SK-N-SH (cell line): ENCODE data around the gene RASAL2. TPM values are rescaled to one million over a fixed set of nuclear protein-coding genes. Genes with fewer than 3 reads are reported as not detected.
"Not testable (repeated sequence)": the region's sequence is repeated elsewhere in the genome, so short reads cannot be mapped to it uniquely, and the experiment has no call there.

Experiments
- CTCF ChIA-PET: fragments of 300-600, 350-600 bp; formaldehyde crosslinking; extraction: SDS; loops from one replicate; lab custom pipeline; 2021; lab: Yijun Ruan, JAX
- POLR2A ChIA-PET: fragments of 350-600 bp; sonication (Branson Sonifier 250); formaldehyde crosslinking; extraction: SDS; loops from one replicate; lab custom pipeline; 2020; ENCODE audit warnings: antibody characterized with exemption, inconsistent platforms; lab: Yijun Ruan, JAX
- DNase-seq: peaks from one replicate; pipeline ENCODE4 v3.0.0; 2012
- H2AFZ ChIP-seq: fragments of 200-600 bp; sonication (generic); 2 replicates; pipeline ENCODE4 v1.8.1; 2016; ENCODE audit warnings: antibody characterized with exemption, mild to moderate bottlenecking, low read depth
- H3F3A ChIP-seq: fragments of 200-600 bp; sonication (generic); replicated peaks from 2 replicates; pipeline ENCODE3; 2016; ENCODE audit warnings: antibody characterized with exemption, mild to moderate bottlenecking; ENCODE audit not compliant: insufficient read depth
- H3K27ac ChIP-seq, 2 experiments: fragments of 200-500 bp in 1 of 2; fragments of 200-600 bp in 1 of 2; sonication (Bioruptor generic) in 1 of 2; sonication (generic), shearing (Covaris generic) in 1 of 2; 2 replicates each; pipeline versions ENCODE4 v1.5.1 to v1.6.1; 2014 to 2016; ENCODE audit warnings: low read depth in 2 of 2, inconsistent platforms in 1 of 2, low read length in 1 of 2, mild to moderate bottlenecking in 1 of 2, mixed read lengths in 1 of 2
- H3K27me3 ChIP-seq: fragments of 200-600 bp; sonication (generic), shearing (Covaris generic); 2 replicates; pipeline ENCODE4 v1.6.1; 2016; ENCODE audit warnings: mixed run types; ENCODE audit not compliant: insufficient read depth
- H3K36me3 ChIP-seq, 2 experiments: fragments of 200-500 bp in 1 of 2; fragments of 200-600 bp in 1 of 2; sonication (Bioruptor generic) in 1 of 2; sonication (generic) in 1 of 2; replicated peaks in 1 of 2; 2 replicates each; pipeline versions ENCODE3 to v1.5.1; 2014 to 2016; ENCODE audit warnings: low read length in 1 of 2, mild to moderate bottlenecking in 1 of 2; ENCODE audit not compliant: insufficient read depth in 2 of 2, control insufficient read depth in 1 of 2
- H3K4me1 ChIP-seq, 2 experiments: fragments of 200-500 bp in 1 of 2; fragments of 200-600 bp in 1 of 2; sonication (Bioruptor generic) in 1 of 2; sonication (generic), shearing (Covaris generic) in 1 of 2; 2 replicates each; pipeline versions ENCODE4 v1.5.1 to v1.6.1; 2014 to 2016; ENCODE audit warnings: low read depth in 1 of 2, low read length in 1 of 2, mixed run types in 1 of 2; ENCODE audit not compliant: insufficient read depth in 2 of 2, control insufficient read depth in 1 of 2
- H3K4me2 ChIP-seq: fragments of 200-600 bp; sonication (generic), shearing (Covaris generic); 2 replicates; pipeline ENCODE4 v1.6.1; 2017; ENCODE audit warnings: mixed run types
- H3K4me3 ChIP-seq, 2 experiments: fragments of 200-500 bp in 1 of 2; fragments of 200-600 bp in 1 of 2; sonication (Bioruptor generic) in 1 of 2; sonication (generic), shearing (Covaris generic) in 1 of 2; 2 replicates each; pipeline versions ENCODE4 v1.5.1 to v1.8.1; 2014 to 2016; ENCODE audit warnings: low read depth in 2 of 2, inconsistent platforms in 1 of 2, low read length in 1 of 2, mild to moderate bottlenecking in 1 of 2, mixed read lengths in 1 of 2, moderate library complexity in 1 of 2
- H3K79me2 ChIP-seq: fragments of 200-600 bp; sonication (generic); 2 replicates; pipeline ENCODE4 v1.8.1; 2017; ENCODE audit warnings: mild to moderate bottlenecking; ENCODE audit not compliant: insufficient read depth
- H3K9ac ChIP-seq: fragments of 200-600 bp; sonication (generic); 2 replicates; pipeline ENCODE4 v1.6.1; 2017; ENCODE audit warnings: mixed run types
- H3K9me2 ChIP-seq: fragments of 200-600 bp; sonication (generic); 2 replicates; pipeline ENCODE4 v1.6.1; 2017; ENCODE audit warnings: mixed run types
- H3K9me3 ChIP-seq: fragments of 200-600 bp; sonication (generic); 2 replicates; pipeline ENCODE4 v1.6.1; 2017; ENCODE audit warnings: mixed run types, mild to moderate bottlenecking, moderate library complexity
- H4K20me1 ChIP-seq: fragments of 200-600 bp; sonication (generic); 2 replicates; pipeline ENCODE4 v1.6.1; 2017; ENCODE audit warnings: mild to moderate bottlenecking, mixed run types; ENCODE audit not compliant: insufficient read depth
- EZH2phosphoT487 ChIP-seq: fragments of 200-600 bp; sonication (generic); IDR thresholded peaks from 2 replicates; pipeline ENCODE4 v1.6.1; 2017; ENCODE audit warnings: low read depth, mixed run types, mild to moderate bottlenecking, antibody characterized with exemption, moderate library complexity, borderline replicate concordance
- FOSL2 ChIP-seq: IDR thresholded peaks from 2 replicates; pipeline ENCODE4 v1.4.0; 2012; ENCODE audit warnings: low read depth, mild to moderate bottlenecking, moderate library complexity, borderline replicate concordance
- FOXM1 ChIP-seq: IDR thresholded peaks from 2 replicates; pipeline ENCODE4 v1.4.0; 2012; ENCODE audit warnings: low read depth, mild to moderate bottlenecking
- MXI1 ChIP-seq: IDR thresholded peaks from 2 replicates; pipeline ENCODE4 v1.6.1; 2012; ENCODE audit warnings: mild to moderate bottlenecking, low read depth, low read length, improper control_type of control experiment
- NFIC ChIP-seq: IDR thresholded peaks from 2 replicates; pipeline ENCODE4 v1.4.0; 2012; ENCODE audit warnings: borderline replicate concordance
- RAD21 ChIP-seq: IDR thresholded peaks from 2 replicates; pipeline ENCODE4 v1.6.1; 2012; ENCODE audit warnings: mild to moderate bottlenecking, low read length
- RFX5 ChIP-seq: IDR thresholded peaks from 2 replicates; pipeline ENCODE4 v1.6.1; 2012; ENCODE audit warnings: mild to moderate bottlenecking, improper control_type of control experiment, low read length
- SMC3 ChIP-seq: IDR thresholded peaks from 2 replicates; pipeline ENCODE4 v1.6.1; 2012; ENCODE audit warnings: low read depth, low read length, improper control_type of control experiment
- TAF1 ChIP-seq: IDR thresholded peaks from 2 replicates; pipeline ENCODE4 v1.6.1; 2012; ENCODE audit warnings: low read depth, mild to moderate bottlenecking, low read length, moderate library complexity, borderline replicate concordance
- TEAD4 ChIP-seq: IDR thresholded peaks from 2 replicates; pipeline ENCODE4 v1.4.0; 2012; ENCODE audit warnings: mild to moderate bottlenecking, borderline replicate concordance; ENCODE audit not compliant: insufficient read depth
- WGBS: methylation state at CpG from one replicate; pipeline ENCODE4 v1.1.6; 2017; ENCODE audit warnings: low lambda C conversion rate; 5-methylcytosine and 5-hydroxymethylcytosine counted together
- polyA plus RNA-seq, 3 experiments: library from polyadenylated mRNA; depleted of rRNA; stranded (reverse); fragments of >200 nt; gene quantifications; 2 replicates each; pipeline ENCODE4 v1.2.3, GENCODE V29; 2012
- TF ChIP-seq, protein P1 (sequence below): fragments of 150-350 bp; IDR thresholded peaks from 2 replicates; pipeline ENCODE4 v1.6.1; 2017; ENCODE audit warnings: antibody characterized with exemption, low read length, low read depth, borderline replicate concordance

RASAL2 gene
- polyA plus RNA-seq, 1 of the 3 experiments (the other 2 are of a cell fraction) = 6.9 TPM

- ChIA-PET POLR2A (no interaction called here), CTCF (interaction anchor here (0.8 kb wide), 1 partner anchor 161 kb away, joined by 3 read pairs; no protein-coding TSS in a partner anchor)
- 54% methylated on average over 3 of the region's 3 CpGs for WGBS
- Histone ChIP-seq H3K9ac (peak overlapping the region; percentile 45; the same call in 1 of the 2 replicates), H3K9me3 (no peaks in the 10 kb centered on the region), H3K27me3 (no peaks in the 10 kb centered on the region), H3K36me3 (no peaks in the 10 kb centered on the region), H2AFZ (peak overlapping the region; percentile 20; the same call in 1 of the 2 replicates), H3K79me2 (peaks cover 59% of the 10 kb centered on the region), H3K27ac (peak overlapping the region in 1 of 2 experiments; percentile 88; a peak in 2 of 4 replicates), H3K4me2 (peak overlapping the region; percentile 51), H3K4me3 (no peak overlapping the region), H3K4me1 (no peaks in the 10 kb centered on the region; a peak in 1 of 4 replicates), H4K20me1 (no peaks in the 10 kb centered on the region), H3F3A (peaks cover 24% of the 10 kb centered on the region), H3K9me2 (no peaks in the 10 kb centered on the region)
- no peak for TF ChIP-seq TAF1
- no peak for TF ChIP-seq RFX5
- TF ChIP-seq, protein P1, sequence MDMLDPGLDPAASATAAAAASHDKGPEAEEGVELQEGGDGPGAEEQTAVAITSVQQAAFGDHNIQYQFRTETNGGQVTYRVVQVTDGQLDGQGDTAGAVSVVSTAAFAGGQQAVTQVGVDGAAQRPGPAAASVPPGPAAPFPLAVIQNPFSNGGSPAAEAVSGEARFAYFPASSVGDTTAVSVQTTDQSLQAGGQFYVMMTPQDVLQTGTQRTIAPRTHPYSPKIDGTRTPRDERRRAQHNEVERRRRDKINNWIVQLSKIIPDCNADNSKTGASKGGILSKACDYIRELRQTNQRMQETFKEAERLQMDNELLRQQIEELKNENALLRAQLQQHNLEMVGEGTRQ = no peak
- 0 out of 2 replicates have a peak, but pooled peaks have one; percentile 6 for TF ChIP-seq NFIC
- TF ChIP-seq SMC3 = no peak
- no peak for TF ChIP-seq TEAD4
- no peak for DNase-seq
Observed at GRCh38 chr1:178192686-178193085, 98.8 kb downstream of the RASAL2 start.

GRCh38 chr1:178196631-178197030, 102.7 kb downstream of the RASAL2 start:
- H3K9me2 ChIP-seq = no peaks in the 10 kb centered on the region
- no peaks in the 10 kb centered on the region for H3K36me3 ChIP-seq
- H3K4me2 ChIP-seq = no peak overlapping the region
- H3K4me3 ChIP-seq = no peak overlapping the region
- no peak overlapping the region for H2AFZ ChIP-seq
- no peaks in the 10 kb centered on the region for H3K27me3 ChIP-seq
- no peaks in the 10 kb centered on the region for H4K20me1 ChIP-seq
- CTCF ChIA-PET = no interaction called here
- no peak overlapping the region for H3K9ac ChIP-seq
- WGBS = 93% methylated on average over 1 of the region's 1 CpG
- no peak for TF ChIP-seq FOSL2
- no peak for TF ChIP-seq RFX5
- no peak for TF ChIP-seq RAD21
- no peak for TF ChIP-seq FOXM1
- TF ChIP-seq SMC3 = no peak
- TF ChIP-seq MXI1 = no peak
- no peak for TF ChIP-seq EZH2phosphoT487
- no peaks in the 10 kb centered on the region for H3K9me3 ChIP-seq
- POLR2A ChIA-PET = no interaction called here
- DNase-seq = no peak
- peaks cover 20% of the 10 kb centered on the region for H3F3A ChIP-seq
- H3K27ac ChIP-seq = no peak overlapping the region
- peaks cover 53% of the 10 kb centered on the region; the same call in 1 of the 2 replicates for H3K79me2 ChIP-seq
- no peaks in the 10 kb centered on the region; a peak in 1 of 4 replicates for H3K4me1 ChIP-seq

- POLR2A ChIA-PET, H3F3A ChIP-seq, H3K4me1 ChIP-seq, H3K9ac ChIP-seq, H3K27ac ChIP-seq, H3K27me3 ChIP-seq, DNase-seq, H2AFZ ChIP-seq, H3K9me2 ChIP-seq, H3K4me3 ChIP-seq, H3K9me3 ChIP-seq, H4K20me1 ChIP-seq, H3K36me3 ChIP-seq, H3K4me2 ChIP-seq: not testable (repeated sequence)
- CTCF ChIA-PET = interaction anchor here (0.6 kb wide), 1 partner anchor 98 kb away, joined by 3 read pairs; no protein-coding TSS in a partner anchor
- peaks cover 40% of the 10 kb centered on the region; the same call in 1 of the 2 replicates for H3K79me2 ChIP-seq
- WGBS = 92% methylated on average over 3 of the region's 4 CpGs
Observed at GRCh38 chr1:178202095-178202494, 108.2 kb downstream of the RASAL2 start.

- 100% methylated on average over 2 of the region's 2 CpGs for WGBS
- H3K27me3 ChIP-seq, H3F3A ChIP-seq, H3K9ac ChIP-seq, H4K20me1 ChIP-seq, H3K4me1 ChIP-seq, H3K9me2 ChIP-seq, DNase-seq, H3K4me2 ChIP-seq, CTCF ChIA-PET, H3K4me3 ChIP-seq, H3K36me3 ChIP-seq, H3K27ac ChIP-seq, POLR2A ChIA-PET, H3K9me3 ChIP-seq, H2AFZ ChIP-seq: not testable (repeated sequence)
- peaks cover 37% of the 10 kb centered on the region; the same call in 1 of the 2 replicates for H3K79me2 ChIP-seq
Observed at GRCh38 chr1:178202546-178202945, 108.6 kb downstream of the RASAL2 start.
